Prostate gland (tissue), 2 donors: Measurements from ENCODE around the gene GSTM4.

ENCODE experiments used
- CTCF ChIP-seq, 4 experiments: fragments of 200-600 bp in 2 of 4; fragments of 450-650 bp in 2 of 4; sonication (generic) in 2 of 4; IDR thresholded peaks; 1 replicate in 3 of 4; 2 replicates in 1 of 4; pipeline ENCODE4 v1.5.1; 2016 to 2019; ENCODE audit warnings: antibody characterized with exemption in 4 of 4, mild to moderate bottlenecking in 2 of 4, moderate library complexity in 2 of 4
- POLR2A ChIP-seq: fragments of 450-650 bp; IDR thresholded peaks from one replicate; pipeline ENCODE4 v1.6.1; 2016; ENCODE audit warnings: antibody characterized with exemption, mild to moderate bottlenecking

DNA sequence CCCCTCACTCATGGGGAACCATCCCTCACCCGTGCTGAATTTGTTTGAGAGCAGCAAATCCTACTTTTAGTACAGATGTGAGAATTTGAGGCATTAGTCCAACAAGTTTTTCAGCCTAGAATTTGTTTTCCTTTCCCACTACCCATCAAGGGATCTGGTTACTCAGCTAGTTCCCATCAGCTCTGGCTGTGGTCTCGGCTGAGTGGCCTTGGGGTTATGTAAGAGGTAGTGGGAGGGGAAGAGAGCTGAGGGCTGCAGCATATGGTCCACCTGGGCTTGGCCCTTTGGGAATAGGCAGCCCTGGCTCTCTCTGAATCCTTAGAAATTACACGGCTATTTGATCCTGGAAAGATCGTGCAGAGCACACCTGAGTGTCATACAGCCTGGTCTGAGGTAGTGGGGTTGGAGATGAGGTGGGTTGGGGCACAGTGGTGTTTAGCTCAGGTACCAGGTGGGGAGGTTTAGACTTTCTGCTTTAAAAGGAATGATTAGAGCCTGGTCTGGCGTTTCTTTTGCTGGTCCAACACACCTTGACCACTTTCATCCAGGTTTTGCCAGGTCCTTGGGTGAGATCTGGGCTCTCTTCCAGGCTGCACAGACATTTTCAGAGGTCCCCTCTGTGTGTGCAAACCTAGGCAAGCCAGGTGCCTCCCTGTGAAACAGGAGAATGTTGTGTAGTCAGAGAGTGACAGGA lies 4.2 kb downstream of the GSTM4 start:
- TF ChIP-seq POLR2A (no peak), CTCF (IDR thresholded peaks at IDR 0.05) (no peak)
